H9 (cell line): ENCODE data around the gene GGACT. TPM values are rescaled to one million over a fixed set of nuclear protein-coding genes. Genes with fewer than 3 reads are reported as not detected.

ENCODE experiments used
- DNase-seq: peaks from one replicate; pipeline ENCODE4 v3.0.0-alpha.2; 2017
- H2AFZ ChIP-seq: one replicate; pipeline ENCODE4 v1.6.1; 2013; ENCODE audit warnings: mild to moderate bottlenecking, low read length, control low read depth, moderate library complexity
- H2AK5ac ChIP-seq: 2 replicates; pipeline ENCODE4 v1.6.1; 2013; ENCODE audit warnings: low read length, control low read depth, mixed read lengths; ENCODE audit not compliant: insufficient read length
- H2BK120ac ChIP-seq: one replicate; pipeline ENCODE4 v1.6.1; 2013; ENCODE audit warnings: low read depth, mild to moderate bottlenecking, low read length, control low read depth, inconsistent platforms; ENCODE audit not compliant: poor library complexity, severe bottlenecking
- H2BK12ac ChIP-seq: 2 replicates; pipeline ENCODE4 v1.6.1; 2013; ENCODE audit warnings: low read length, control low read depth, mixed read lengths, low read depth; ENCODE audit not compliant: insufficient read length
- H2BK15ac ChIP-seq: 2 replicates; pipeline ENCODE4 v1.6.1; 2013; ENCODE audit warnings: low read depth, low read length, control low read depth
- H2BK20ac ChIP-seq: one replicate; pipeline ENCODE4 v1.6.1; 2013; ENCODE audit warnings: low read depth, mild to moderate bottlenecking, low read length, control low read depth, inconsistent platforms; ENCODE audit not compliant: poor library complexity, severe bottlenecking
- H2BK5ac ChIP-seq: 2 replicates; pipeline ENCODE4 v1.6.1; 2013; ENCODE audit warnings: low read length, control low read depth, mixed read lengths; ENCODE audit not compliant: insufficient read length
- H3K14ac ChIP-seq: 2 replicates; pipeline ENCODE4 v1.6.1; 2013; ENCODE audit warnings: low read length, control low read depth; ENCODE audit not compliant: insufficient read depth
- H3K18ac ChIP-seq: 2 replicates; pipeline ENCODE4 v1.6.1; 2013; ENCODE audit warnings: low read depth, mild to moderate bottlenecking, mixed read lengths, low read length, control low read depth; ENCODE audit not compliant: insufficient read length
- H3K23ac ChIP-seq: 2 replicates; pipeline ENCODE4 v1.6.1; 2013; ENCODE audit warnings: low read length, control low read depth, mixed read lengths, low read depth; ENCODE audit not compliant: insufficient read length
- H3K23me2 ChIP-seq: 2 replicates; pipeline ENCODE4 v1.6.1; 2013; ENCODE audit warnings: low read depth, mild to moderate bottlenecking, mixed read lengths, low read length, control low read depth; ENCODE audit not compliant: insufficient read length, poor library complexity, severe bottlenecking
- H3K27ac ChIP-seq: 2 replicates; pipeline ENCODE4 v1.5.1; 2013; ENCODE audit warnings: low read length, control low read depth, mixed read lengths, low read depth; ENCODE audit not compliant: insufficient read length
- H3K27me3 ChIP-seq: 2 replicates; pipeline ENCODE4 v1.6.1; 2013; ENCODE audit warnings: low read length, control low read depth, inconsistent platforms; ENCODE audit not compliant: insufficient read depth
- H3K4ac ChIP-seq: 2 replicates; pipeline ENCODE4 v1.6.1; 2013; ENCODE audit warnings: low read depth, mild to moderate bottlenecking, control low read depth, inconsistent platforms, low read length, moderate library complexity
- H3K4me1 ChIP-seq: 2 replicates; pipeline ENCODE4 v1.6.1; 2013; ENCODE audit warnings: low read length, control low read depth, inconsistent platforms; ENCODE audit not compliant: insufficient read depth
- H3K4me2 ChIP-seq: 2 replicates; pipeline ENCODE4 v1.6.1; 2013; ENCODE audit warnings: low read length, control low read depth, mixed read lengths; ENCODE audit not compliant: insufficient read length, insufficient read depth
- H3K56ac ChIP-seq: 2 replicates; pipeline ENCODE4 v1.6.1; 2013; ENCODE audit warnings: low read depth, mild to moderate bottlenecking, mixed read lengths, low read length, control low read depth; ENCODE audit not compliant: insufficient read length
- H3K79me1 ChIP-seq: 2 replicates; pipeline ENCODE4 v1.6.1; 2013; ENCODE audit warnings: low read depth, mild to moderate bottlenecking, moderate library complexity, low read length, control low read depth, inconsistent platforms; ENCODE audit not compliant: insufficient read depth, poor library complexity, severe bottlenecking
- H3K79me2 ChIP-seq: 2 replicates; pipeline ENCODE4 v1.6.1; 2013; ENCODE audit warnings: low read length, control low read depth, inconsistent platforms; ENCODE audit not compliant: insufficient read depth
- H3K9ac ChIP-seq: 2 replicates; pipeline ENCODE4 v1.6.1; 2013; ENCODE audit warnings: low read length, control low read depth, mixed read lengths; ENCODE audit not compliant: insufficient read length; ENCODE audit errors: extremely low read depth
- H3K9me3 ChIP-seq: one replicate; pipeline ENCODE4 v1.6.1; 2013; ENCODE audit warnings: low read depth, low read length, inconsistent platforms; ENCODE audit not compliant: control insufficient read depth
- H3T11ph ChIP-seq: one replicate; pipeline ENCODE4 v1.6.1; 2013; ENCODE audit warnings: mild to moderate bottlenecking, low read length, control low read depth, inconsistent platforms
- H4K20me1 ChIP-seq: one replicate; pipeline ENCODE4 v1.6.1; 2013; ENCODE audit not compliant: control insufficient read depth, insufficient read length, insufficient read depth
- H4K5ac ChIP-seq: 2 replicates; pipeline ENCODE4 v1.6.1; 2013; ENCODE audit warnings: low read depth, mild to moderate bottlenecking, mixed read lengths, low read length, control low read depth; ENCODE audit not compliant: insufficient read length
- H4K8ac ChIP-seq: replicated peaks from 2 replicates; pipeline ENCODE4 v1.6.1; 2013; ENCODE audit warnings: low read length, control low read depth, mixed read lengths, low read depth; ENCODE audit not compliant: insufficient read length
- H4K91ac ChIP-seq: 2 replicates; pipeline ENCODE4 v1.6.1; 2013; ENCODE audit warnings: low read depth, mild to moderate bottlenecking, moderate library complexity, mixed read lengths, low read length, control low read depth; ENCODE audit not compliant: insufficient read length
- H3K27ac Mint-ChIP-seq, 3 experiments: 2 replicates in 2 of 3; 3 replicates in 1 of 3; pipeline ENCODE4 v1.8.0; 2020 to 2021; ENCODE audit warnings: mixed read lengths in 3 of 3, mild to moderate bottlenecking in 1 of 3, moderate library complexity in 1 of 3
- H3K27me3 Mint-ChIP-seq: 2 replicates; pipeline ENCODE4 v1.8.0; 2021; ENCODE audit warnings: low read depth, mild to moderate bottlenecking, moderate library complexity, mixed read lengths
- H3K36me3 Mint-ChIP-seq, 3 experiments: 2 replicates in 2 of 3; 3 replicates in 1 of 3; pipeline ENCODE4 v1.8.0; 2020 to 2021; ENCODE audit warnings: low read depth in 3 of 3, mixed read lengths in 3 of 3; ENCODE audit not compliant: insufficient read depth in 1 of 3
- H3K4me1 Mint-ChIP-seq, 2 experiments: 2 replicates each; pipeline ENCODE4 v1.8.0; 2020; ENCODE audit warnings: mixed read lengths in 2 of 2
- H3K4me3 Mint-ChIP-seq, 2 experiments: 2 replicates in 1 of 2; 3 replicates in 1 of 2; pipeline ENCODE4 v1.8.0; 2020 to 2021; ENCODE audit warnings: mild to moderate bottlenecking in 2 of 2, mixed read lengths in 2 of 2, moderate library complexity in 1 of 2
- H3K9me3 Mint-ChIP-seq, 2 experiments: 2 replicates in 1 of 2; 3 replicates in 1 of 2; pipeline ENCODE4 v1.8.0; 2020; ENCODE audit warnings: mild to moderate bottlenecking in 2 of 2, mixed read lengths in 2 of 2, moderate library complexity in 1 of 2
- WGBS: extraction: QIAGEN DNeasy Blood & Tissue Kit; methylation state at CpG from one replicate; pipeline ENCODE4 v1.1.7; 2013; ENCODE audit warnings: missing lambda C conversion rate, low lambda C conversion rate, mixed read lengths; ENCODE audit not compliant: insufficient read length; ENCODE audit errors: extremely low coverage; 5-methylcytosine and 5-hydroxymethylcytosine counted together
- total RNA-seq: library from RNA; stranded (reverse); gene quantifications from 2 replicates; pipeline ENCODE4 v1.2.1, GENCODE V29; 2021
- TF ChIP-seq, protein P1 (sequence below): fragments of 200-600 bp; sonication (generic); conservative IDR thresholded peaks from 3 replicates; pipeline ENCODE4 v1.8.0; 2021; ENCODE audit warnings: antibody characterized with exemption, mild to moderate bottlenecking

GGACT gene
- total RNA-seq, 1 experiment from 2014 or later, result 1.3 TPM

GRCh38 chr13:100528820-100529219, 59.8 kb downstream of the GGACT start:
- Histone ChIP-seq H3K18ac (no peak overlapping the region), H2BK15ac (no peak overlapping the region), H3K27me3 (no peaks in the 10 kb centered on the region), H2BK20ac (no peak overlapping the region), H3K79me2 (no peaks in the 10 kb centered on the region), H3K4ac (no peak overlapping the region), H3K4me2 (no peak overlapping the region), H2BK12ac (no peak overlapping the region), H3K9ac (no peak overlapping the region), H3T11ph (no peak overlapping the region), H3K14ac (no peak overlapping the region), H3K23ac (no peak overlapping the region), H2AFZ (no peak overlapping the region), H4K20me1 (peaks cover 2% of the 10 kb centered on the region), H4K5ac (no peak overlapping the region), H3K56ac (no peak overlapping the region), H3K9me3 (no peaks in the 10 kb centered on the region), H2AK5ac (no peak overlapping the region), H3K4me1 (0 out of 2 replicates have a peak, but pooled peaks cover 3% of the 10 kb centered on the region), H3K27ac (no peak overlapping the region), H3K23me2 (no peaks in the 10 kb centered on the region), H2BK5ac (no peak overlapping the region), H3K79me1 (no peaks in the 10 kb centered on the region), H4K91ac (no peak overlapping the region), H2BK120ac (no peak overlapping the region), H4K8ac (no peak overlapping the region)
- H3K36me3 Mint-ChIP-seq, result peaks cover 10 to 29% (median 20%) of the 10 kb centered on the region in 3 experiments; a peak in 6 of 7 replicates
- DNase-seq, result no peak
- H3K9me3 Mint-ChIP-seq, result no peaks in the 10 kb centered on the region
- peak overlapping the region in 2 of 3 experiments; percentile 68 to 89; a peak in 3 of 7 replicates for H3K27ac Mint-ChIP-seq
- peaks cover 1% of the 10 kb centered on the region; the same call in 1 of the 2 replicates for H3K27me3 Mint-ChIP-seq
- H3K4me1 Mint-ChIP-seq, result peaks cover 31 to 47% of the 10 kb centered on the region in 2 experiments
- WGBS, result no CpG with 5 or more reads among the region's 11 CpGs
- H3K4me3 Mint-ChIP-seq, result no peak overlapping the region
- TF ChIP-seq, protein P1, sequence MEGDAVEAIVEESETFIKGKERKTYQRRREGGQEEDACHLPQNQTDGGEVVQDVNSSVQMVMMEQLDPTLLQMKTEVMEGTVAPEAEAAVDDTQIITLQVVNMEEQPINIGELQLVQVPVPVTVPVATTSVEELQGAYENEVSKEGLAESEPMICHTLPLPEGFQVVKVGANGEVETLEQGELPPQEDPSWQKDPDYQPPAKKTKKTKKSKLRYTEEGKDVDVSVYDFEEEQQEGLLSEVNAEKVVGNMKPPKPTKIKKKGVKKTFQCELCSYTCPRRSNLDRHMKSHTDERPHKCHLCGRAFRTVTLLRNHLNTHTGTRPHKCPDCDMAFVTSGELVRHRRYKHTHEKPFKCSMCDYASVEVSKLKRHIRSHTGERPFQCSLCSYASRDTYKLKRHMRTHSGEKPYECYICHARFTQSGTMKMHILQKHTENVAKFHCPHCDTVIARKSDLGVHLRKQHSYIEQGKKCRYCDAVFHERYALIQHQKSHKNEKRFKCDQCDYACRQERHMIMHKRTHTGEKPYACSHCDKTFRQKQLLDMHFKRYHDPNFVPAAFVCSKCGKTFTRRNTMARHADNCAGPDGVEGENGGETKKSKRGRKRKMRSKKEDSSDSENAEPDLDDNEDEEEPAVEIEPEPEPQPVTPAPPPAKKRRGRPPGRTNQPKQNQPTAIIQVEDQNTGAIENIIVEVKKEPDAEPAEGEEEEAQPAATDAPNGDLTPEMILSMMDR, result no peak
